ENCODE measurements around the gene GLIS1.

The GLIS1 gene

GRCh38 chr1:53477651-53478501 lies 261.1 kb downstream of the GLIS1 start:
- DNase-seq (ENCODE audit: extremely low read depth in 1 of 2, low read depth in 1 of 2), result no peak

GRCh38 chr1:53476579-53476978 lies 262.4 kb downstream of the GLIS1 start:
- DNase-seq (ENCODE audit: extremely low read depth in 1 of 2, low read depth in 1 of 2), result no peak

GRCh38 chr1:53475664-53476063 lies 263.3 kb downstream of the GLIS1 start:
- DNase-seq (ENCODE audit: extremely low read depth in 1 of 2, low read depth in 1 of 2), result no peak

GRCh38 chr1:53473463-53473862 lies 265.5 kb downstream of the GLIS1 start:
- no peak for DNase-seq (ENCODE audit: extremely low read depth in 1 of 2, low read depth in 1 of 2)

- no peak for DNase-seq (ENCODE audit: extremely low read depth in 1 of 2, low read depth in 1 of 2)
These were observed 268.0 kb downstream of the GLIS1 start for GRCh38 chr1:53471000-53471399.

- no peak for DNase-seq (ENCODE audit: extremely low read depth in 1 of 2, low read depth in 1 of 2)
These were observed 268.4 kb downstream of the GLIS1 start for GRCh38 chr1:53470584-53470983.

- DNase-seq (ENCODE audit: extremely low read depth in 1 of 2, low read depth in 1 of 2), result no peak
These were observed 268.8 kb downstream of the GLIS1 start for GRCh38 chr1:53470155-53470554.

- no peak for DNase-seq (ENCODE audit: extremely low read depth in 1 of 2, low read depth in 1 of 2)
These were observed 269.6 kb downstream of the GLIS1 start for GRCh38 chr1:53469373-53469772.

GRCh38 chr1:53468374-53468773 lies 270.6 kb downstream of the GLIS1 start:
- DNase-seq (ENCODE audit: extremely low read depth in 1 of 2, low read depth in 1 of 2), result no peak

- no peak for DNase-seq (ENCODE audit: extremely low read depth in 1 of 2, low read depth in 1 of 2)
These were observed 271.6 kb downstream of the GLIS1 start for GRCh38 chr1:53467391-53467790.

GRCh38 chr1:53465023-53465957 lies 273.7 kb downstream of the GLIS1 start:
- DNase-seq (ENCODE audit: extremely low read depth in 1 of 2, low read depth in 1 of 2), result no peak

- DNase-seq (ENCODE audit: extremely low read depth in 1 of 2, low read depth in 1 of 2), result no peak
These were observed 274.7 kb downstream of the GLIS1 start for GRCh38 chr1:53463961-53464899.

GRCh38 chr1:53462769-53463501 lies 276.0 kb downstream of the GLIS1 start:
- no peak for DNase-seq (ENCODE audit: extremely low read depth in 1 of 2, low read depth in 1 of 2)

- DNase-seq (ENCODE audit: extremely low read depth in 1 of 2, low read depth in 1 of 2), result no peak
These were observed 276.8 kb downstream of the GLIS1 start for GRCh38 chr1:53462193-53462592.

- DNase-seq (ENCODE audit: extremely low read depth in 1 of 2, low read depth in 1 of 2), result no peak
These were observed 277.5 kb downstream of the GLIS1 start for GRCh38 chr1:53461323-53462044.

- DNase-seq (ENCODE audit: extremely low read depth in 1 of 2, low read depth in 1 of 2), result no peak
These were observed 278.2 kb downstream of the GLIS1 start for GRCh38 chr1:53460666-53461322.

GRCh38 chr1:53460211-53460634 lies 278.7 kb downstream of the GLIS1 start:
- no peak for DNase-seq (ENCODE audit: extremely low read depth in 1 of 2, low read depth in 1 of 2)

- no peak for DNase-seq (ENCODE audit: extremely low read depth in 1 of 2, low read depth in 1 of 2)
These were observed 279.4 kb downstream of the GLIS1 start, which contains the start of gene DMRTB1 for GRCh38 chr1:53459321-53460175. Gene DMRTB1, plus strand, starts transcription at chr1:53459399. Its CDS starts 55 bp downstream, at chr1:53459454.

All from stimulated activated CD8-positive, alpha-beta memory T cell treated with anti-CD3 and anti-CD28 coated beads, Interleukin-7, amount 100 ng/mL, for 48 hours (primary cell).